GM20431 (cell line): ENCODE measurements around the gene BNC2.
"Not testable (repeated sequence)": the region's sequence is repeated elsewhere in the genome, so short reads cannot be mapped to it uniquely, and the experiment has no call there.

Experiments used
- in situ Hi-C: fragments of 300-500 bp; cut with MseI, MboI; formaldehyde crosslinking; loops from one replicate; pipeline ENCODE4 v1.15.0; 2020; ENCODE audit warnings: low sequenced_read_pairs; ENCODE audit not compliant: unreplicated experiment

BNC2 gene, protein sequence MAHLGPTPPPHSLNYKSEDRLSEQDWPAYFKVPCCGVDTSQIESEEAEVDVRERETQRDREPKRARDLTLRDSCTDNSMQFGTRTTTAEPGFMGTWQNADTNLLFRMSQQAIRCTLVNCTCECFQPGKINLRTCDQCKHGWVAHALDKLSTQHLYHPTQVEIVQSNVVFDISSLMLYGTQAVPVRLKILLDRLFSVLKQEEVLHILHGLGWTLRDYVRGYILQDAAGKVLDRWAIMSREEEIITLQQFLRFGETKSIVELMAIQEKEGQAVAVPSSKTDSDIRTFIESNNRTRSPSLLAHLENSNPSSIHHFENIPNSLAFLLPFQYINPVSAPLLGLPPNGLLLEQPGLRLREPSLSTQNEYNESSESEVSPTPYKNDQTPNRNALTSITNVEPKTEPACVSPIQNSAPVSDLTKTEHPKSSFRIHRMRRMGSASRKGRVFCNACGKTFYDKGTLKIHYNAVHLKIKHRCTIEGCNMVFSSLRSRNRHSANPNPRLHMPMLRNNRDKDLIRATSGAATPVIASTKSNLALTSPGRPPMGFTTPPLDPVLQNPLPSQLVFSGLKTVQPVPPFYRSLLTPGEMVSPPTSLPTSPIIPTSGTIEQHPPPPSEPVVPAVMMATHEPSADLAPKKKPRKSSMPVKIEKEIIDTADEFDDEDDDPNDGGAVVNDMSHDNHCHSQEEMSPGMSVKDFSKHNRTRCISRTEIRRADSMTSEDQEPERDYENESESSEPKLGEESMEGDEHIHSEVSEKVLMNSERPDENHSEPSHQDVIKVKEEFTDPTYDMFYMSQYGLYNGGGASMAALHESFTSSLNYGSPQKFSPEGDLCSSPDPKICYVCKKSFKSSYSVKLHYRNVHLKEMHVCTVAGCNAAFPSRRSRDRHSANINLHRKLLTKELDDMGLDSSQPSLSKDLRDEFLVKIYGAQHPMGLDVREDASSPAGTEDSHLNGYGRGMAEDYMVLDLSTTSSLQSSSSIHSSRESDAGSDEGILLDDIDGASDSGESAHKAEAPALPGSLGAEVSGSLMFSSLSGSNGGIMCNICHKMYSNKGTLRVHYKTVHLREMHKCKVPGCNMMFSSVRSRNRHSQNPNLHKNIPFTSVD

DNA sequence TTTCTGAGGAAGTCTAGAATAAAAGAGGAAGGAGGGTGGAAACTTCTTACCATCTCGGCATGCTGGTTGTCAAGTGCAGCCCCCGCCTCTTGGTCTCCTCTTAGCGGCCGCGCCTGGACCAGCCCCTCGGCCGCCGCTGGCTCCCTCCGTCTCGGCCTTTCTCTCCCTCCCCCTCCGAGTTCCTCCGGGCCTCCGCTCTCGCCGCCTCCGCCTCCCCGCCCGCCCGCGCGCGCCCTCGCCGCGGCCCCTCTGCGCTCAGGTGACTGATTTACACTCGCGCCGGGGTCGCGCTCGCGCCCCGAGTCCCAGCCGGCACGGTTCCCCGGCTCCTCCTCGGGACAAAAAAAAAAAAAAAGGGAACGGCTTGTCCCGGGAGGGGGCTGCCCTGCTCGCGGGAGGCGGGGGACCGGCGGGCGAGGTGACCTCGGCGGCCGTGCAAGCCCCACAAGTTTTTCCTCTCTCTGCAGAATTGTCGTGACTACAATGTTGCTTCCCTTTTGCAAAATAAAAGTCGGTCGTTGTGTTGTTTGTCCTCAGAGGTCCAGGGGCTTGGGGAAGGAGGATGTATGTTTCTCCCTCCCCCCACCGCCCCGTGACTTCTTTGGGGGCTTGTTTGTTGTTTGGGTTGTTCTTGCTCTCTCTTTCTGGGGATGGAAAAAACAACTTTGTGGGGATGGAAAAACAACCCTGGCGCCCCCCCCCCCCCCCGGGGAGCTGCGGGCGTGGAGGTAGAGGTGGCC, at the start of gene BNC2:
Gene BNC2, minus strand, starts transcription at position 75 of the 740 bp plus-strand sequence. Its CDS starts 22 bp downstream, at position 53.
- in situ Hi-C loops, result no loop called here

DNA sequence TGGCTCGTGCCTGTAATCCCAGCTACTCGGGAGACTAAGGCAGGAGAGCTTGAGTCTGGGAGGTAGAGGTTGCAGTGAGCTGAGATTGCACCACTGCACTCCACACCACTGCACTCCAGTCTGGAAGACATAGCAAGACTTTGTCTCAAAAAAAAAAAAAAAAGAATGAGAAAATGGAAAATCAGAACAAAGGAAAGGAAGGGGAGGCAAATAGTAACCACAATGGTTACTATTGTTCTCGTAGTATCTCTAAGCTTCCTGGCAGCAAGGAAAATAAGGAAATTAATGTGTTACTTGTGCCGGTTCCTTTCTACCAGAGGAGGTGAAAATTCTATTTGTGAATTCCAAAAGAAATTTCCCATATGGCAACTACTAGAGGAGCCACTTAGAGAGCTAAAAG, 48.5 kb upstream of the BNC2 start:
- in situ Hi-C loops, result no loop called here

DNA sequence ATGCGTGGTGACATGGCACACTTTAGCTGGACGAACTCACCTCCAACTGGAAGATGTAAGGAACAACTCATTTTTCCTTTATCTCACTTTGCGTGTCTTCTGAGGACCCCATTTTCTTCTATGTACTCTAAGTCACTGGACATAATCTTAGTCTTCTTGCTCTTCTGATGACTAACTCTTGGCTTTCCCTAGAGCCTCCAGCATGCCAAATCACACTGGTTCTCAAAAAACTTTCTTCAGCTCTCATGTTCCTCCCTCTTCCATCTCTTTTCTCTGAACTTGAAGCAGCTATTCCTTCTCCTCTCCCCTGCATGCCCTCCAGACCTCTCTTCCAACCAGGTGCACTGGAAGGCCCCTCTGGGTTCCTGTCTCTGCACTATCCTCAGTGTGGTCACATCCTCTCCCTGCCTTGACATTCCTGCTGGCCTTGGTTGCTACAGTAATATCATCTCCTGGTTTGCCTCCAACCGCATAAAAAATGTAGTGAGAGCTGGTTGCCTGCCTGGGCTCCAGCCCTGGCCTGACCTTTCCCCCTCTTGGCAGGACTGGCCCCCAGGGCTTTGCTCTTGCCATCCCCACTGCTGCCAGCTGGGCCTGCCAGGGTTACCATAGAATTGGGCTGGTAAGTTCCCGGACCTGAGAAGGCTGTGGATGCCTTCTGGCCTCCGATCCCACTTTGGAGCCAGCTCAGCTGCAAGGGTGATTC, 44.8 kb upstream of the BNC2 start:
- in situ Hi-C loops, result no loop called here

DNA sequence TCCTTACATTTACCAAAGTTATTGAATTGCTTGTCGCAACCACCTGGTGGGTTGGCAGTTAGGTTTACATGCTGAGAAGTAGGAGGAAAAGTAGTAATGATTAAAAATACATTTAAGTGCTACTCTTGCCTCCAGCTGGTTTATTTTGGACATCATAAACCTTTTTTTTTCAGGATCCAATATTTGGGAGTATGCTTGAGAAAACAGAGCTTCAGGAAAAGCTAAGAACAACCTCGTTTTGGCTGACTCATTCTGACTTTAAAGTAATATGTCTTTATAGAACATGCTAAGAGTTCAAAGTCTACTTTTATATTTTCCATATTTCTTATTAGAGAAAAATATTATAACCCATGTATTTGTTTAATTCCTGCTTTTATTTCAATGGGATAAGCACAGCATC, 41.7 kb upstream of the BNC2 start:
- in situ Hi-C loops, result no loop called here

DNA sequence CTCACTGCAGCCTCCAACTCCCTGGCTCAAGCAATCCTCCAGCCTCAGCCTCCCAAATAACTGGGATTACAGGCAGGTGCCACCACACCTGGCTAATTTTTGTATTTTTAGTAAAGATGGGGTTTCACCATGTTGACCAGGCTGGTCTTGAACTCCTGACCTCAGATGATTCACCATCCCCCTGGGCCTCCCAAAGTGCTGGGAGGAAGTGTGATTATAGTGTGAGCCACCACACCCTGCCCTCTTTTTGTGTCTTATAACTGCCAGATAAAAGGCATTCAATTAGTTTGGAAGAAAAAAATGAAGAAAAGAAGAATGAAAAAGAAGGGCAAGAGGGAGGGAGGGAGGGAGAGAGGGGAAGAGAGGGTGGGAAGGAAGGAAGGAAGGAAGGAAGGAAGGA, 37.7 kb upstream of the BNC2 start:
- in situ Hi-C loops, result not testable (repeated sequence)

DNA sequence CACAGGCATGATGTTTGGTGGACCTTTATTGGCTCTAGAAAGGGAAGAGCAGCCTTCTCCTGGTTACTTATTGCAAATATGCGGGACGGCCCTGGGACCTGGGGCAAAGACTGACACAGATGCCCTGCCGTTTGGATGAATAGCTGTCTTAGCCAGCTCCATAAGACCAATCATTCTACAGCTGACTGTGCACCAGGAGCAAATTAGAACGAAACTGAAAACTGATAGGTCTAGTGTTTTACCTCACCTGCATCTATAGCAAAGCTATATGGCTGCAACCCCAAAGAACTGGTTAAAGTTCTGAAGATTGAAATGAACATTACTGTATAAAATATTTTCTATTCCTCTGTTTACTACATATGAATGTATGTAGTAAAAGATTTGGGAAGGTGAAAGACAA, 34.2 kb upstream of the BNC2 start:
- in situ Hi-C loops, result no loop called here

DNA sequence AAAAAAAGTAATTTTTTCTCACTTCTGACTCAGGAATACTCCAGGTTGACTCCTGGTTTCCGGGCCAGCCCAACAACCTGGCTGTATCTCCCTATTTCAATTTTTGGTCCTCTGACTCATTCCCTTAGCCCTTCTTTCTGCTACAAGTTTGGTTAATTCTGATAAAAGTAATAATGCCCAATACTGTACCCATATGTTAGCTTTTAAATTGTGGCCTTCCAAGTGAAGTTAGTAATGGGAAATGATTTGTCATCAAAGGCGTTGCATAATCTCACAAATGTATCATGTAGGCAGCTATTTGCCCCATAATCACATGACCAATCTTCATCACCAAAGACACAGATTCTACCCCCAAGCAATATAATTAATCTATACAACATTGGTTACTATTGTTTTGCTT, 31.1 kb upstream of the BNC2 start:
- in situ Hi-C loops, result no loop called here

DNA sequence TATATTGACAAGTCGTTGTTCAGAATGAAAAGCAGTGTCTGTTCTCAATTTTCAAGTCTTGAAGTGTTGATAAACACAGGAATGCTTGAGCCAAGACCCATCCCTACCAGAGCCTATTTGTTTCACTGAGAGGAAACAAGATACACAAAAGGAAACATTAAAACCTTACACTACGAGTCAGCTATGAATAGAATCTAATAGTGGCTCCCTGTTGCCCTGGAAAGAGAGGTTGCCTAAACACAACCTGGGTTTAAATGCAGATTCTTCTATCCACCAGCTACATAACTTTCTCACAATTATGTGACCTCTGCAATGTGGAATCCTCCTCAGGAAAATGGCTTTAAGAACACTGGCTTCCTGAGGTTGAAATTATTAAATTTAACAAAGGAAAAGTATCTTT, 29.1 kb upstream of the BNC2 start:
- in situ Hi-C loops, result no loop called here

DNA sequence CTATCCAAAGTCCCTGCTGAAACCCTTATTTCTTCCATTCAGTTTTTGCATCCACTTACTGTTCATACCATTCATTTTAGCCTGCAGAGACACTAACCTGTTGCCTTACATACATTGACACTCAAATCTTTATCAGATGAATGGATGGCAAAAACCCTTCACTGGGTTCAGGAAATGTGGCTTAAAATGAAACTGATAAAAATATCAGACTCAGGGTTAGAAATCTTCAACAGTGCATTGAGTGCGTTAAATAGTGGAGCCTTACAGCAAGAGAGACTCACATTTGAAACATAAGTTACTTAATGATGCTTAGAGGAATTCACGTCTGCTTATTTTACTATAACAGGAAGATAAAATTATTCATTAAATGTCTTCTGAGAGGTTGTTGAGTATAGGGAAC, 28.0 kb upstream of the BNC2 start:
- in situ Hi-C loops, result no loop called here

DNA sequence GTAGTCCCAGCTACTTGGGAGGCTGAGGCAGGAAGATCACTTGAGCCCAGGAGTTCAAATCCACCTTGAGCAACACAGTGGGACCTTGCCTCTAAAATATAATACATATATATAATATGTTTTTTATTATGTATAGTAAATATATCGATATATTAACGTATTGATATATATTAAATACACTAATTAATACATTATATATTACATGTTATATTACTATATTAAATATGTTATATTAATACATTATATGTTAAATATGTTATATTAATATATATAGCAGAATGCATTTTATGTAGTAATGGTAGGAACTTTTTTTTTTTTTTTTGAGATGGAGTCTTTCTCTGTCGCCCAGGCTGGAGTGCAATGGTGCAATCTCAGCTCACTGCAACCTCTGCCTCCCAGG, 18.1 kb upstream of the BNC2 start:
- in situ Hi-C loops, result no loop called here

DNA sequence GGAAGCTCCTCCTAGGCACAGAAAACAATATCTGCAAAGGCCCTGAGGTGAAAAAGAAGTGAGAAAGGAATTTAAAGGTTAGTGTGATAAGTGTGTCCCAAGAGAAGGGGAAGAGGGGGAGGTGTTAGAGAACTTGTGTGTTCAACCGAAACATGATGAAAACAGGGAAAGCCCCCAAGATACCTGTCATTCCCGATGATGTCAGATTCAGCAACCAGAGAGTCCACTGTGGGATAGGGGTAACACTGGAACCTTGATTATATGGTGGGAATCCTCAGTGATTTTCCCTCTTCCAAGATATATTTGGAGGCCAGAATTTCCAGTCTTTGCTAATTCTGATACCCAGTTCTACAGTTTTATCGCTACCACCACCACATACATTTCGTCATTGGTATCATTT, 15.5 kb upstream of the BNC2 start:
- in situ Hi-C loops, result no loop called here

DNA sequence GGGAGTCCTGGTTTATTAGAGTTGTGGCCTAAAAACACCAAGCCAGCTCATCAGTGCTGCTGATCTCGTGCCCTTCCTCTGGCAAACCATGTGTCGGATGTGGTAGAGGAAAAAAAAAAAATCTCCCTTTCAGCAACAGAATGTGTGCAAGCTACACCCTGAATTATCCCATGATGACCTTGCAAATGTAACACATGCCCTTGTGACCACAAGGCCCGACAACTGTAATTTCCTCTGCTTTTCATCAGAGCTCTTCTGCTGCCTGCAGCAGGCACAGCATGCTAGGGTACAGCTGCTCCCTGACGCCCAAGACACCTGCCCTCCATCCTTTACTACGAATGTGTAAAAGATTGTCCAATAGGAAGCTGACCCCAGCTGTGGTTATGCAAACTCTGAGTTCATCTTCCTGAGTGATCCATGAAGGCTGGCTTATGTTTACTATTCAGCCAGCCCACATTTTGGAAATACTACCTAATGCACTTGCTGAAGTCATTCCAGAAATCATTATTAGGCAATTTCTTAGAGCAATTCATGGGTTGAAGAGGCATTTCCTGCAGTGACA, 14.6 kb upstream of the BNC2 start:
- in situ Hi-C loops, result no loop called here

DNA sequence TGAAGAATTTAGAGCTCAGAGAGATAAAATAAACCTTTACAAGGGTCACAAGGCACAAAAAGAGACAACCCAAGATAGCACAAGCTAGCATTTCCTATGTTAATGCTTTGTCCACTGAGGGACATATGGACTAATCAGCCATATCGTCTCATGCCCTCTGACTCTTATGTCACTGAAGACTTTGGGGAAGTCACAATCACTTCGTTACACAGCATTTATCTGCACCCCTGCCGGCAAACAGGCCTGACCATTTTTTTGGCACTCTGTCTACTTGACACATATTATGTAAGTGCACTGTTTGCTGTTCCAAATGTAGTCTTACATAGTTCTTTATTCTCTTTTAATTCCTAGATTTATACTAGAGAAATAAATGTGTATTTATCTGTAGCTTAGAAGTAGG, 13.9 kb upstream of the BNC2 start:
- in situ Hi-C loops, result no loop called here

DNA sequence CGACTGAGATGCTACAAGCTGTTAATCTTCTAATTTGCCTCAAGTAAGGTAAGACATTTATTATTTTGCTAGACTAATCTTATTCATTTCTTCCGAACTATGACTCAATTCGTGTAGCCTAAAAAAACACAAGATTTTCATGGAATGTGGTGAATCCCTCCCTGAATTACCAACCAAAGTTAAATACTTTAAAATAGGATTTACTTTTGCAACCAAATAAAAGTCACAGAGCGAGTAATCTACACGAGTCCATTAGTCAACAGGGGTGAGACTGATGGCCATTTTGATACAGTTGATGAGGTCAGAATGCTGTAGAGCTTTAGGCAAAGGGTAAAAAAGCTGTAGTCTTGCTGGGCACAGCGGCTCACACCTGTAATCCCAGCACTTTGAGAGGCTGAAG, 13.1 kb upstream of the BNC2 start:
- in situ Hi-C loops, result no loop called here

DNA sequence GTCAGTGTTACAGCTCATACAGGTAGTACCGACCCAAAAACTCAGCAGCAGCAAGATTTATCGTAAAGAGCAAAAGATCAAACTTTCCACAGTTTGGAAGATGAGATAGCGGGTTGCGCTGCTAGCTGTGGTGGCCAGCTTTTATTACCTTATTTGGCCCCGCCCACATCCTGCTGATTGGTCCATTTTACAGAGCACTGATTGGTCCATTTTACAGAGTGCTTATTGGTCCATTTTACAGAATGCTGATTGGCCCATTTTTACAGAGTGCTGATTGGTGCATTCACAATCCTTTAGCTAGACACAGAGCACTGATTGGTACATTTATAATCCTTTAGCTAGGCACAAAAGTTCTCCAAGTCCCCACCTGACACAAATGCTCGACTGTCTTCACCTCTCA, 12.0 kb upstream of the BNC2 start:
- in situ Hi-C loops, result not testable (repeated sequence)

DNA sequence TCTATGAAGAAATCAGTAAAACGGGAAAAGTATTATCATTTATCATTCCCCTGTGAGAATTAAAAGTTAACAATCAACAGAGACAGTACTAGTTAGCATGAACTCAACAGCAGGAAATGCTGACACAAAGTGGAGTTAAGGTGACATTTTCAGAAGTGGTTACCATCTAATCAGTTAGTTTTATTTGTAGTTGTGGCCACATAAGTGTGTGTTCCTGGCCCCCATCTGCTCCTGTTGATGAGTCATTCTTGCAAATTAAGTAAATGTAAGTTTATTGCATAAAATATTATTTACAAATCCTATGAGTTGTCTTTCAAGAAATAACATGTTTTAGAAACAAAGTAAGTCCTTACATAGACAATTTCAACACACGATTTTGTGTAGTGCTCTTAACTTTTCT, 8.9 kb upstream of the BNC2 start:
- in situ Hi-C loops, result no loop called here

DNA sequence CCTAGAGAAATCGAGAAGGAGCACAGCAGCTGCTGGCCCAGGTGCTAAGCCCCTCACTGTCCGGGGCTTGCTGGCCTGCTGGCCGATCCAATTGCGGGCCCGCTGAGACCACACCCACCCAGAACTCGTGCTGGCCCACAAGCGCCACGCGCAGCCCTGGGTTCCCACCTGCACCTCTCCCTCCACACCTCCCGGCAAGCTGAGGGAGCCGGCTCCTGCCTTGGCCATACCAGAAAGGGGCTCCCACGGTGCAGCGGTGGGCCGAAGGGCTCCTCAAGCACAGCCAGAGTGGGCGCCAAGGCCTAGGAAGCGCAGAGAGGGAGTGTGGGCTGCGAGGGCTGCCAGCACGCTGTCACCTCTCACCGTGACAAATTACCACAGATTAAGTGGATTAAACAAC, 6.8 kb upstream of the BNC2 start:
- in situ Hi-C loops, result no loop called here

DNA sequence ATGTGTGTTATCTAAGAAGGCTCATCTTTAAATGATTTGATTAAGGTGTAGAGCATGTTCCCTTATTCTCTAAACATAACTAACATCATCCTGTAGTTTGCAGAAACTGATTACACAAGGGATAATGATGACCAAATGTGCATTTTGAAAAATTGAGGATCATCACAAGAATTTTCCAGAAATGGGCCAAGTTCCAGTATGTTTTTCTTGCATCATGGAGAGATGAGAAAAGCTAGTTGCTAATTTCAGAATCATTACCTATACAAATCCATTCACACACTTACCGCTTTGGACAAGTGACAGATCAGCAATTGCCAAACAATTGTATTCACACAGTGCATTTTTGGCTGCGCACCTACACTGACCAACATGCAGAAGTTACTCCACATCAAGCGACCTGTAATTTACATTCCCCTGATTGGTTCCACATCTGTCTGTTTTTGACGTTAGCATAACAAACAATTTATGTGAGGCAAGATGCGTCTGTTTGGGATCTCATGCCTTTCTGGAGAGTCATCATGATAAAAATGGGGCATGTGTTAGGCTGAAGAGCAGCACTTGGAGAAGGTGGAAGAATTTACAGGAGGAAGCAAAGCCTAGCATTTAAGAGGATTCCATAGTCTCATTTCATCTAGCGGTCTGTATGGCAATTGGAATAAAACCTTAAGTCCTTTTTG, 2.8 kb upstream of the BNC2 start:
- in situ Hi-C loops, result no loop called here
